ENCODE measurements around the gene DHRS1. TPM values are rescaled to one million over a fixed set of nuclear protein-coding genes. Genes with fewer than 3 reads are reported as not detected.

The DHRS1 gene
- total RNA-seq, 2 donors from 2014 or later, result 10.1 to 13.7 TPM

GRCh38 chr14:24317141-24317928, 17.8 kb upstream of the DHRS1 start:
- peaks cover 0 to 47% of the 10 kb centered on the region in 2 donors for H3K4me1 ChIP-seq
- no peaks in the 10 kb centered on the region for H3K27me3 ChIP-seq
- TF ChIP-seq CTCF (IDR thresholded peaks at IDR 0.05), result no peak
- no peaks in the 10 kb centered on the region for H3K36me3 ChIP-seq
- H3K9me3 ChIP-seq, result no peaks in the 10 kb centered on the region
- DNase-seq (ENCODE audit: low spot score), result no peak
- H3K4me3 ChIP-seq, result no peak overlapping the region
- no peak overlapping the region for H3K27ac ChIP-seq

- H3K27me3 ChIP-seq, result no peaks in the 10 kb centered on the region
- H3K9me3 ChIP-seq, result no peaks in the 10 kb centered on the region
- peaks cover 0 to 55% of the 10 kb centered on the region in 2 donors for H3K4me1 ChIP-seq
- no peaks in the 10 kb centered on the region for H3K36me3 ChIP-seq
- peak overlapping the region; percentile 18 to 48 for H3K27ac ChIP-seq
- DNase-seq (ENCODE audit: low spot score), result no peak
- peak overlapping the region in 1 of 2 donors; percentile 16 for H3K4me3 ChIP-seq
- no peak for TF ChIP-seq CTCF (IDR thresholded peaks at IDR 0.05)
Observed at GRCh38 chr14:24316597-24316950, 17.0 kb upstream of the DHRS1 start.

- Histone ChIP-seq H3K4me1 (peaks cover 0 to 61% of the 10 kb centered on the region in 2 donors), H3K27ac (peak overlapping the region; percentile 18 to 48)
Observed at GRCh38 chr14:24315807-24316596, 16.4 kb upstream of the DHRS1 start.

GRCh38 chr14:24315243-24315806, 15.7 kb upstream of the DHRS1 start:
- TF ChIP-seq CTCF (IDR thresholded peaks at IDR 0.05), result no peak
- H3K9me3 ChIP-seq, result no peaks in the 10 kb centered on the region
- peaks cover 0 to 66% of the 10 kb centered on the region in 2 donors for H3K4me1 ChIP-seq
- no peak for DNase-seq (ENCODE audit: low spot score)
- H3K4me3 ChIP-seq, result no peak overlapping the region
- H3K27me3 ChIP-seq, result no peaks in the 10 kb centered on the region
- H3K36me3 ChIP-seq, result no peaks in the 10 kb centered on the region
- peak overlapping the region; percentile 17 to 48 for H3K27ac ChIP-seq

More at GRCh38 chr14:24315807-24316596, 16.4 kb upstream of the DHRS1 start:
- Histone ChIP-seq H3K9me3 (no peaks in the 10 kb centered on the region), H3K27me3 (no peaks in the 10 kb centered on the region), H3K36me3 (no peaks in the 10 kb centered on the region), H3K4me3 (peak overlapping the region in 1 of 2 donors; percentile 16)
- no peak for DNase-seq (ENCODE audit: low spot score)
- peak in 1 of 2 donors; percentile 53 for TF ChIP-seq CTCF (IDR thresholded peaks at IDR 0.05)

GRCh38 chr14:24314377-24315193, 15.0 kb upstream of the DHRS1 start:
- no peak for TF ChIP-seq CTCF (IDR thresholded peaks at IDR 0.05)
- Histone ChIP-seq H3K4me3 (no peak overlapping the region), H3K27me3 (no peaks in the 10 kb centered on the region), H3K4me1 (peaks cover 0 to 73% of the 10 kb centered on the region in 2 donors), H3K27ac (peak overlapping the region in 1 of 2 donors; percentile 26), H3K9me3 (no peaks in the 10 kb centered on the region), H3K36me3 (no peaks in the 10 kb centered on the region)
- DNase-seq (ENCODE audit: low spot score), result no peak
